GM12878 (cell line): Measurements from ENCODE around the gene HES2.

Experiments used
- EZH2 ChIP-seq: IDR thresholded peaks from 2 replicates; pipeline ENCODE4 v1.6.1; 2012; ENCODE audit warnings: low read depth, mild to moderate bottlenecking, control low read depth, inconsistent platforms, low read length, borderline replicate concordance; ENCODE audit not compliant: control insufficient read depth
- LARP7 ChIP-seq: fragments of 450-650 bp; IDR thresholded peaks from 2 replicates; pipeline ENCODE4 v1.6.1; 2017; ENCODE audit warnings: mild to moderate bottlenecking
- MXI1 ChIP-seq: fragments of 150-350 bp; IDR thresholded peaks from 2 replicates; pipeline ENCODE4 v1.6.1; 2011; ENCODE audit warnings: low read depth, mild to moderate bottlenecking, inconsistent platforms, low read length, improper control_type of control experiment
- MYC ChIP-seq: IDR thresholded peaks from 2 replicates; pipeline ENCODE4 v1.6.1; 2011; ENCODE audit warnings: mild to moderate bottlenecking, low read length, moderate library complexity, inconsistent platforms; ENCODE audit not compliant: insufficient read depth, insufficient replicate concordance, insufficient read length, severe bottlenecking
- NR2F1 ChIP-seq: fragments of 450-650 bp; conservative IDR thresholded peaks from 2 replicates; pipeline ENCODE4 v1.6.1; 2017; ENCODE audit warnings: mild to moderate bottlenecking
- POLR2A ChIP-seq: IDR thresholded peaks from 2 replicates; pipeline ENCODE4 v1.6.1; 2011; ENCODE audit warnings: low read depth, mild to moderate bottlenecking, low read length
- TAF1 ChIP-seq: IDR thresholded peaks from 2 replicates; pipeline ENCODE4 v1.6.1; 2011; ENCODE audit warnings: mild to moderate bottlenecking, low read depth, low read length, borderline replicate concordance
- TF ChIP-seq, protein P1 (sequence below): IDR thresholded peaks from 2 replicates; pipeline ENCODE4 v1.6.1; 2011; ENCODE audit warnings: low read depth, mild to moderate bottlenecking, low read length, moderate library complexity, borderline replicate concordance; ENCODE audit errors: extremely low read depth
- TF ChIP-seq, protein P2 (sequence below), 3 experiments: IDR thresholded peaks in 2 of 3; conservative IDR thresholded peaks in 1 of 3; 2 replicates each; pipeline ENCODE4 v1.5.1; 2011; ENCODE audit warnings: low read depth in 3 of 3, low read length in 3 of 3, mild to moderate bottlenecking in 3 of 3, control low read depth in 2 of 3, moderate library complexity in 2 of 3, inconsistent platforms in 1 of 3, mixed read lengths in 1 of 3; ENCODE audit not compliant: control insufficient read depth in 2 of 3, insufficient read depth in 1 of 3; ENCODE audit errors: extremely low read depth in 1 of 3
- TF ChIP-seq, protein P3 (sequence below): IDR thresholded peaks from 2 replicates; pipeline ENCODE4 v1.6.1; 2011; ENCODE audit warnings: low read depth, low read length, improper control_type of control experiment, borderline replicate concordance

DNA sequence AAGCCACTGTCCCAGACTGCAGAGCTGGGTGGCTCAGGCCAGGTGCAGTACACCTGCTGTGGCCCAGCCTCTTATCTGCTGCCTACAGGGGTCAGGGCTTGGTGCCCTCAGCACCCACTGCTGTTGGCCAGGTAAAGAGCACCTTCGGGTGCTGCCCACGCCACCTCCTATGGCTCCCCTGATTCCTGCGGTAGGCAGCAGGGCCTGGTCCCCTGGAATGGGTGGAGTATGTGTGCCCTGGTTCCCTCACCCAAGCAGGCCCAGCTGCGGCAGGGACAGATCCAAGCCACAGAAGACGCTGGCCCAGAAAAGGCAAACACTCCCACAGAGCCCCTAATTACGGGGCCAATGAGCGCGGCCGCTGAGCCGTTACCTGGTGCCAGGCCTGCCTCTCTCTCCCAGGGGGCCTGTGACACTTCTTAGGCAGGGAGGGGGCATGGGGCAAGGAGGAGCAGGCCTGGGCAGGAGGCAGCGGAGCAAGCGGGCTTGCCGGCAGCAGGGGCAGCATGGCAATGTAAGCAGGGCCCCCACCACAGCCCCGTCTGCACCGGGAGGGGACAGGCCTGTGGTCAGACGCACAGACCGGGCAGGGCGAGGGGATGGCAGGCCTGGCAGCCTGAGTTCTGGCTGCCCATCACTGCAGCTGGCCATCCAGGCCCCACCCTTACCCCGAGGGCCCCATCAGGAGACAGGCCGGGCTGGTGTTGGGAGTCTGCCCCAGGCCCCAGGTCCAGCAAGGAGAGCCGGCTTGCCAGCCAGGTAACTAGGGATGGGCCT is 23.8 kb upstream of the HES2 start:
- TF ChIP-seq MYC, result no peak
- TF ChIP-seq, protein P1, sequence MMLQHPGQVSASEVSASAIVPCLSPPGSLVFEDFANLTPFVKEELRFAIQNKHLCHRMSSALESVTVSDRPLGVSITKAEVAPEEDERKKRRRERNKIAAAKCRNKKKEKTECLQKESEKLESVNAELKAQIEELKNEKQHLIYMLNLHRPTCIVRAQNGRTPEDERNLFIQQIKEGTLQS, result no peak
- no peak for TF ChIP-seq EZH2
- TF ChIP-seq, protein P2, sequence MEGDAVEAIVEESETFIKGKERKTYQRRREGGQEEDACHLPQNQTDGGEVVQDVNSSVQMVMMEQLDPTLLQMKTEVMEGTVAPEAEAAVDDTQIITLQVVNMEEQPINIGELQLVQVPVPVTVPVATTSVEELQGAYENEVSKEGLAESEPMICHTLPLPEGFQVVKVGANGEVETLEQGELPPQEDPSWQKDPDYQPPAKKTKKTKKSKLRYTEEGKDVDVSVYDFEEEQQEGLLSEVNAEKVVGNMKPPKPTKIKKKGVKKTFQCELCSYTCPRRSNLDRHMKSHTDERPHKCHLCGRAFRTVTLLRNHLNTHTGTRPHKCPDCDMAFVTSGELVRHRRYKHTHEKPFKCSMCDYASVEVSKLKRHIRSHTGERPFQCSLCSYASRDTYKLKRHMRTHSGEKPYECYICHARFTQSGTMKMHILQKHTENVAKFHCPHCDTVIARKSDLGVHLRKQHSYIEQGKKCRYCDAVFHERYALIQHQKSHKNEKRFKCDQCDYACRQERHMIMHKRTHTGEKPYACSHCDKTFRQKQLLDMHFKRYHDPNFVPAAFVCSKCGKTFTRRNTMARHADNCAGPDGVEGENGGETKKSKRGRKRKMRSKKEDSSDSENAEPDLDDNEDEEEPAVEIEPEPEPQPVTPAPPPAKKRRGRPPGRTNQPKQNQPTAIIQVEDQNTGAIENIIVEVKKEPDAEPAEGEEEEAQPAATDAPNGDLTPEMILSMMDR (IDR thresholded peaks at IDR 0.05 in 2 of 3, conservative IDR thresholded peaks at IDR 0.05 in 1 of 3; ENCODE audit: control insufficient read depth in 2 of 3, extremely low read depth in 1 of 3, insufficient read depth in 1 of 3, low read depth in 3 of 3, low read length in 3 of 3), result no peak
- no peak for TF ChIP-seq POLR2A
- TF ChIP-seq NR2F1, result no peak
- TF ChIP-seq LARP7, result no peak
- no peak for TF ChIP-seq TAF1
- TF ChIP-seq, protein P3, sequence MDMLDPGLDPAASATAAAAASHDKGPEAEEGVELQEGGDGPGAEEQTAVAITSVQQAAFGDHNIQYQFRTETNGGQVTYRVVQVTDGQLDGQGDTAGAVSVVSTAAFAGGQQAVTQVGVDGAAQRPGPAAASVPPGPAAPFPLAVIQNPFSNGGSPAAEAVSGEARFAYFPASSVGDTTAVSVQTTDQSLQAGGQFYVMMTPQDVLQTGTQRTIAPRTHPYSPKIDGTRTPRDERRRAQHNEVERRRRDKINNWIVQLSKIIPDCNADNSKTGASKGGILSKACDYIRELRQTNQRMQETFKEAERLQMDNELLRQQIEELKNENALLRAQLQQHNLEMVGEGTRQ, result no peak
- TF ChIP-seq MXI1, result no peak
